NT2/D1 (cell line): Measurements from ENCODE around the gene SCARB1.
"Not testable (repeated sequence)": the region's sequence is repeated elsewhere in the genome, so short reads cannot be mapped to it uniquely, and the experiment has no call there.

Experiments used
- DNase-seq: peaks from one replicate; pipeline ENCODE4 v3.0.0-alpha.2; 2011; ENCODE audit warnings: low read depth, low spot score
- H3K27me3 ChIP-seq: 2 replicates; pipeline ENCODE4 v1.6.0; 2011; ENCODE audit warnings: mild to moderate bottlenecking; ENCODE audit not compliant: insufficient read length, insufficient read depth
- H3K36me3 ChIP-seq: 2 replicates; pipeline ENCODE4 v1.6.1; 2011; ENCODE audit warnings: mild to moderate bottlenecking, low read length, mixed read lengths; ENCODE audit not compliant: insufficient read depth, insufficient read length
- H3K4me1 ChIP-seq: 2 replicates; pipeline ENCODE4 v1.5.1; 2011; ENCODE audit not compliant: insufficient read depth, insufficient read length
- H3K4me3 ChIP-seq: 2 replicates; pipeline ENCODE4 v1.5.1; 2011; ENCODE audit warnings: low read depth; ENCODE audit not compliant: insufficient read length
- H3K9ac ChIP-seq: 2 replicates; pipeline ENCODE4 v1.6.0; 2011; ENCODE audit warnings: low read depth; ENCODE audit not compliant: insufficient read length
- H3K9me3 ChIP-seq: 2 replicates; pipeline ENCODE4 v1.5.1; 2011; ENCODE audit warnings: mild to moderate bottlenecking, low read length; ENCODE audit not compliant: insufficient read depth
- SUZ12 ChIP-seq: IDR thresholded peaks from 2 replicates; pipeline ENCODE4 v1.6.1; 2011; ENCODE audit not compliant: insufficient read length, insufficient read depth; ENCODE audit errors: extremely low read depth
- YY1 ChIP-seq: IDR thresholded peaks from 2 replicates; pipeline ENCODE4 v1.6.1; 2011; ENCODE audit not compliant: insufficient read length, insufficient read depth
- ZNF274 ChIP-seq: IDR thresholded peaks from 2 replicates; pipeline ENCODE4 v1.6.1; 2011; ENCODE audit warnings: mild to moderate bottlenecking, low read depth, low read length

Gene SCARB1

DNA sequence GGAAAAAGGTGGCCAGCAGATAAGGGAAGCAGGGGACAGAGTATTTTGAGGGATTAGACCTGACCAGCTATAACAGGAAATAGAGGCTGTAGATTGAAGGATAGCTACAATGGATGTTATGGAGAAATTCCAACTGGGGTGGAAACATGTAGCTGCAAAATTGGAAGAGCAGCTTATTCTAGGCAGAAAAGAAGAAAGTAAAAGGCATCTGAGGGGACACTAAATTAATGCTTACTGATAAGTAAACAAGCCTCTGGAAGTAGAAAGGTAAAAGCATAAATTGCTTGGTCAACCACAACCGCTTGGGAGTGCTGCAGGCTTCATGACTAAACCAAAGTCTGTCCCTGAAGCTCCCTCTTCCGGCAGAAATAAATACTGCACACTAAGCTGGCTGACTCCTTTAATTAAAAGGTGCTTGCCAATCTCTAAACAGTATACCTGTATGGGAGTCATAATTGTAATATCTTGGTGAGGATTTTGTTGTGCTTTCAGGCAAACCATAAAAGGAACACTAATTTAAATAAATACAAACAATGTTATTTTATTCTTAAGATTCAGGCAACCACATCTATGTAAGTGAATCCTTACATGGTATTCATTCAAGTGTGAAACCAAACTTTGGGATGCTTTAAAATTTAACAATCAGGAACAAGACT, 43.1 kb upstream of the SCARB1 start:
- peak; percentile 93 for DNase-seq
- no peaks in the 10 kb centered on the region for H3K9me3 ChIP-seq
- H3K9ac ChIP-seq, result no peak overlapping the region
- no peaks in the 10 kb centered on the region for H3K27me3 ChIP-seq
- TF ChIP-seq YY1 (no peak), SUZ12 (no peak), ZNF274 (no peak)
- H3K4me1 ChIP-seq, result peaks cover 2% of the 10 kb centered on the region
- H3K36me3 ChIP-seq, result peaks cover 12% of the 10 kb centered on the region
- H3K4me3 ChIP-seq, result no peak overlapping the region

DNA sequence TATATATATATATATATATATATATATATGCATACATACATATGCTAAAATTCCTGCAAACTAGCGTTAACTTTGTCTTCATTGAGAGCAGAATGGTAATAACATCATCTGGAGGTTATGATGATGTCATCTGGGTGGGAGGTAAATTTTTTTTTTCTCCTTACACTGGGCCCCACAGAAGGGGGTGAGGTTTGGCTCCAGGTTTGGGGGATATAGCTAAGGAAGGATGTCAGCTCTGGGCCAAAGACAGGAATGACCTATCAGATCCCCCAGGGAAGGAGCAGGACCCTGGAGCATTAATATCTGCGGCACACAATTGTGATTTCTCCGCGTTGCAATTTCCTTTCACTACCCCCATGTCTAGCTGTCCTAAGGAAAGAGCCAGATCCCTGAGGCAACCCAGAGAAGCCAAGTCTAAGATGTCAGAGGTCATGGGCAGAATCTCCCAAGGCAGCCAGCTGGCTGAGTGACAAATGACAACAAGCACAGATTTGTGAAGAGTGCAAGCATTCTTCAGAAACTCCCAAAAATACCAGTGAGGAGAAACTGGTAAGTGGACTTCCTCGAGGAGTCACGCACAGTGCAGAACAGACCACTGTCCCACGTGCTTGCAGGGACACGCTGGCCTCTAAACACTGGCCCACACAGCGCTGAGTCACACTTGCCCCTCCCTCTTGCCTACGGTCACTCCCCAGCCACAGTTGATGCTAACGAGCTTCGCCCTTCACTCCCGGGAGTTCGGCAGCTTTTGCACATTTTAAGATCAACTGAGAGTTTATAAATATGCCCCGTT, 40.8 kb upstream of the SCARB1 start:
- Histone ChIP-seq H3K9ac (peak overlapping the region; percentile 34), H3K4me3 (no peak overlapping the region), H3K36me3 (no peaks in the 10 kb centered on the region), H3K27me3 (no peaks in the 10 kb centered on the region), H3K4me1 (no peaks in the 10 kb centered on the region), H3K9me3 (no peaks in the 10 kb centered on the region)
- TF ChIP-seq YY1, result no peak
- no peak for TF ChIP-seq SUZ12
- TF ChIP-seq ZNF274, result no peak
- no peak for DNase-seq

- Histone ChIP-seq H3K4me1 (no peaks in the 10 kb centered on the region), H3K9ac (no peak overlapping the region), H3K9me3 (no peaks in the 10 kb centered on the region), H3K4me3 (no peak overlapping the region), H3K36me3 (no peaks in the 10 kb centered on the region), H3K27me3 (no peaks in the 10 kb centered on the region)
- no peak for DNase-seq
- no peak for TF ChIP-seq ZNF274
- no peak for TF ChIP-seq SUZ12
- no peak for TF ChIP-seq YY1
Observed at GRCh38 chr12:124902916-124903315, 39.3 kb upstream of the SCARB1 start.

DNA sequence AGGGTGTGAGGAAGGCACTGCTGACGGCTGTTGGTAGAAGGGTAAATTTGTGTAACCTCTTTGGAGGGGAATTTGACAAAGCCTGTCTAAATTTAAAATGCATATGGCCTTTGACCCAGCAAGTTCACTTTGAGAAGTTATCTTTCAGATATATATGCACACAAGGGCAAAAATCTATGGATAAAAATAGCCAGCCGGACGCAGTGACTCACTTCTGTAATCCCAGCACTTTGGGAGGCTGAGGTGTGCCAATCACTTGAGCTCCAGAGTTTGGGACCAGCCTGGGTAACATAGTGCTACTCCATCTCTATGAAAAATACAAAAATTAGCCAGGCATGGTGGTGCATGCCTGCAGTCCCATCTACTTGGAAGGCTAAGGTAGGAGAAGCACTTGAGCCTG, 37.3 kb upstream of the SCARB1 start:
- TF ChIP-seq SUZ12 (no peak), YY1 (no peak), ZNF274 (no peak)
- Histone ChIP-seq H3K9ac (no peak overlapping the region), H3K4me3 (no peak overlapping the region), H3K4me1 (no peaks in the 10 kb centered on the region), H3K9me3 (peaks cover 4% of the 10 kb centered on the region; the same call in 1 of the 2 replicates), H3K36me3 (no peaks in the 10 kb centered on the region), H3K27me3 (no peaks in the 10 kb centered on the region)
- DNase-seq, result no peak

DNA sequence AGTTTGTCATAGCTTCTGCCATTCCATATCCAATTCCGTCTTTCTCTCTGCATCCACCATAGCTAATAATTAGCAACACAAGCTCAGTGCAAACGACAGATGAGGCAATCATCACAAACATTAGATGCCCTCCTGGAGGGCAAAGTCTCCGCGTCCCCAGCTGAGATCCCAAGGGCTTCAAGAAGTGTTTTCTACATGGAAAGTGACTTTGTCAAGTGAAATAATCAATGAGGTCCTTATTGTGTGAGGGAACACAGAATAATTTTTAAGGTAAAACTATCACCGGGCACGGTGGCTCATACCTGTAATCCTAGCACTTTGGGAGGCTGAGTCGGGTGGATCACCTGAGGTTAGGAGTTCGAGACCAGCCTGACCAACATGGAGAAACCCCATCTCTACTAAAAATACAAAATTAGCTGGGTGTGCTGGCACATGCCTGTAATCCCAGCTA, 36.7 kb upstream of the SCARB1 start:
- H3K4me3 ChIP-seq, H3K9ac ChIP-seq, DNase-seq, H3K27me3 ChIP-seq, H3K9me3 ChIP-seq, H3K4me1 ChIP-seq, H3K36me3 ChIP-seq: not testable (repeated sequence)

DNA sequence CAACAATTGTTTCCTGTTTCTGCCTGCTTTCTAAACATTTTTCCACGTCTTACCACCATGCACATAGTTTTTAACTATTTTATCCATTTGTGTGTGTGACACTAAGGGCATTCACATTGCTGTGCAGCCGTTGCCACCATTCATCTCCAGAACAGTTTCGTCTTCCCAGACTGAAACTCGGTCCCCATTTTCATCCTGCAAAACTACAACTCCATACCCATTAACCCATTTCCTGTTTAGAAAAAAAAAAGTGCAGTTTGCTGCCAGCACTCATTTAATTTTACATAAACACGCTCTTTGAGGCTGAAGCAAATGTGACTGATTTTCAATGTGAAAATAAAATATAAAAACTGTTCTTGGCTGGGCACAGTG, 35.2 kb upstream of the SCARB1 start:
- TF ChIP-seq SUZ12, result no peak
- no peak for TF ChIP-seq YY1
- no peak for TF ChIP-seq ZNF274
- Histone ChIP-seq H3K9ac (no peak overlapping the region), H3K9me3 (peaks cover 5% of the 10 kb centered on the region; the same call in 1 of the 2 replicates), H3K36me3 (no peaks in the 10 kb centered on the region), H3K4me3 (no peak overlapping the region), H3K27me3 (no peaks in the 10 kb centered on the region), H3K4me1 (peaks cover 2% of the 10 kb centered on the region)
- DNase-seq, result no peak

- Histone ChIP-seq H3K4me3 (no peak overlapping the region), H3K36me3 (no peaks in the 10 kb centered on the region), H3K27me3 (no peaks in the 10 kb centered on the region), H3K9ac (no peak overlapping the region), H3K9me3 (peaks cover 5% of the 10 kb centered on the region; the same call in 1 of the 2 replicates), H3K4me1 (peaks cover 4% of the 10 kb centered on the region)
- no peak for DNase-seq
- TF ChIP-seq ZNF274 (no peak), SUZ12 (no peak)
Observed at GRCh38 chr12:124898200-124898922, 34.7 kb upstream of the SCARB1 start.
